IPS-18c (cell line): ENCODE results near the gene POU2AF1.
"Not testable (repeated sequence)": the region's sequence is repeated elsewhere in the genome, so short reads cannot be mapped to it uniquely, and the experiment has no call there.

ENCODE experiments used
- H3K4me3 ChIP-seq: 2 replicates; pipeline ENCODE4 v1.7.0; 2013; ENCODE audit warnings: low read depth, mild to moderate bottlenecking, low read length, moderate library complexity; ENCODE audit not compliant: insufficient read depth
- H3K9me3 ChIP-seq: one replicate; pipeline ENCODE4 v1.6.1; 2013; ENCODE audit warnings: mild to moderate bottlenecking, low read length, moderate library complexity; ENCODE audit not compliant: control insufficient read depth, insufficient read depth

The POU2AF1 gene

GRCh38 chr11:111395081-111395480, 16.0 kb upstream of the POU2AF1 start:
- no peak overlapping the region for H3K4me3 ChIP-seq
- no peaks in the 10 kb centered on the region for H3K9me3 ChIP-seq

- not testable (repeated sequence) for H3K4me3 ChIP-seq, H3K9me3 ChIP-seq
Measured at GRCh38 chr11:111394147-111394546, 15.1 kb upstream of the POU2AF1 start.

DNA sequence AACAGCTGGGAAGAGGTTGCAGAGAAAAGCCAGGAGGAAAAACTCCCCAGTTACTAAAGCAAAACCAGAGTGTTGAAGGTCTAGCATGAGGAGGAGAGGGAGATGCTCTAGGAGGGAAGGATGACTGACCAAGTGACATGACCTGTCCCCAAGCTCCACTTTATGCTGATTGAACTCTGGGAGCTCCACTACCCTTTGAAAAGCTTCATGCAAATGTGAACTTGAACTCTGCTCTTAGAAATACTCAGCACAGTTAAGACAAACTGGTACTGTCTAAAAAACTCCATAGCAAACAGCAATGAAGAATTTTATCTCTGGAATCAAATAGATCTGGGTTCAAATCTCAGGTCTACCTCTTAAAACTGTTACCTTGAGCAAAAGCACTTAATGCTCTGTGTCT, 14.5 kb upstream of the POU2AF1 start:
- no peak overlapping the region for H3K4me3 ChIP-seq
- H3K9me3 ChIP-seq = no peaks in the 10 kb centered on the region

- no peak overlapping the region for H3K4me3 ChIP-seq
- no peaks in the 10 kb centered on the region for H3K9me3 ChIP-seq
Measured at GRCh38 chr11:111393096-111393495, 14.0 kb upstream of the POU2AF1 start.

- H3K4me3 ChIP-seq = no peak overlapping the region
- H3K9me3 ChIP-seq = no peaks in the 10 kb centered on the region
Measured at GRCh38 chr11:111392552-111392951, 13.5 kb upstream of the POU2AF1 start.

GRCh38 chr11:111391328-111392124, 12.5 kb upstream of the POU2AF1 start:
- H3K9me3 ChIP-seq = no peaks in the 10 kb centered on the region
- no peak overlapping the region for H3K4me3 ChIP-seq

DNA sequence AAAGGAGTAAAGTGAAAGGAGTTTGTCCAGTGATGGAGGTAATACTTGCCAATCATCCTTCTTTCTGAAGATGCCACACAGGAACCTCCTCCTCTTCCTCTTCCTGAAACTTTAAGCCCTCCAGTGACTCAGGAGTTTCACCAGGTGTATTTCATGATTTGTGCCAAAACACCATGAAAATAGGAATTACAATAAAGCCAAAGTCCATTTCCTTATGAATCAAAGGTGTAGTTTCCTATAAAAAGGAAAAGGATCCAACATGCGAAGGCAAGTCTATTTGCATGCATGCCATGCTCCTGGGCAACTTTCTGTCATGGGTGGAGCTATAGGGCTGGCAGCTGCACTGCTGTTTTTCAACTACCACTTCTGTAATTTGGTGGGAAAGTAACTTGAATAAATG, 9.8 kb upstream of the POU2AF1 start:
- Histone ChIP-seq H3K9me3 (no peaks in the 10 kb centered on the region), H3K4me3 (no peak overlapping the region)

DNA sequence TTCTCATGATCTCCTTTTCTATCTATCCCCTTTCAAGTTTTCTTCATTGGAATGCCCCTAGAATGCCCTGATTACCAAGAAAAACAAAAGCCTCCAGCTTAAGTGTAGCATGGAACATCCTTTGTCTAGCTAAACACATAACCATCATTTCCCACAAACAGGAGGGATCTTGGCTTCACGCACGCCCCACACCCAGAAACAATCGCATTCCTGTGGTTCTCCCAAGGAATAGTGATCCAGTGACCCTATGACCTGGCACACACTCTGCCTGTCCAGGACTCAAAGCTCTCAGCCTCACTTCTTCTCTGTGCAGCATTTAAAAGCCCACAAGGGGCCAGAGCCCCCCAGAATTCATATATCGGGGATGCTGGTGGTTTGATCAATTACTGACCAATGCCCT, 9.3 kb upstream of the POU2AF1 start:
- no peak overlapping the region for H3K4me3 ChIP-seq
- H3K9me3 ChIP-seq = no peaks in the 10 kb centered on the region

DNA sequence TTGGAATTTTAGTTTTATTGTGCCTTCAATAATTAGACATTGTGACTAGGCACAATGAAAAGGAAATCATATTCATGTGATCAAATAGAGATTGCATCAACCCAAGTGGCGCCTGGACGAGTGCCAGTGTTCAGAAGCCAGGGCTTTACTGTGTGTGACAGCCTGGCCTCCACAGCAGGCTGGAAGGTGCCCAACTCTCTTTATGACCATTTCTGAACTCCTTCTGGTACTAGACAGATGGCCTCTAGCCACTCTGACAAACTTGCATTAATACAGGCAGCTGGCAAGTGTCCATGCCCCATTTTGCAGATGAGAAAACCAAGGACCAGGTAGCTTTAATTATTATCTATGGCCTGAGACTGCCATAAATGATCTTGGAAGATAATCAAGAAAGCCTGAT, 8.3 kb upstream of the POU2AF1 start:
- no peak overlapping the region for H3K4me3 ChIP-seq
- no peaks in the 10 kb centered on the region for H3K9me3 ChIP-seq

DNA sequence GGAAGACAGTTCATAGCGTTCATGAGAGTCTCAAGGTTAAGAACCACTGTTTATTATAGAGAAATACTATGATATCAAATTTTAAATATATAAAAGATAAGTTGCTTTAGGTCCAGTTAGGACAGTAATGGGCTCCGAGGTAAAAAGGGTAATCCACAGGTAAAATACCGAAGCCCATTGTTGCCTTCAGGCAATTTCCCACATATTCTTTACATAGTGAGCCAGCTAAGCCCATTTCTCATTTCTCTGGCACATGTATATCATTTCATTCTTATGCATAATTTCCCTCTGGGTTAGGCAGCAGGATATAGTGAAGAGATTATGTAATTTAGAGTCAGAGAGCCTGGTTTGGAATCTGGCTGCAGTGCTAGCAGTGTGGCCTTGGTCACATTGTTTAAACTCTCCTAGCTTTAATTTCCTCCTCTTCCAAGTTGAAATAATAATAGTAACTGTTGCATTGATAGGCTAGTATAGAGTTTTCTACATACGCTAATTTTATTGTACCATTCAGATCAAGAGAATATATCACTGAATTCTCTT, 7.6 kb upstream of the POU2AF1 start:
- Histone ChIP-seq H3K4me3 (no peak overlapping the region), H3K9me3 (no peaks in the 10 kb centered on the region)

DNA sequence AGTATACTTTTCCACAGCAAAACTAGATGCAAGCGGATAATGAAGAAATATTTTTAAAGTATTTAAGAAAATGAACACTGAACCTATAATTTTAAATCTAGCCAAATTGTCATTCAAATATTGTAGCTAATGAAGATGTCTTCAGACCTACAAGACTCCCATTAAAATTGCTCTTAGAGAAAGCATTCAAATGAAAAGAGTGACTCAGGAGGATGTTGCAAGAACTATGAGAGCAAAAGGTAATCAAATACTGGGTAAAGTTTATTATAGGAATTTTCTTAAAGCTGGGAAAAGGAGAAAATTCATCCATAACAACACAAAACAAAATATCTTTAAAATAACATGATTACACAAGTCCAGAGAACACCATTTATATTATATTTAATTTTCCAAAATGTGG, 5.4 kb upstream of the POU2AF1 start:
- no peaks in the 10 kb centered on the region for H3K9me3 ChIP-seq
- no peak overlapping the region for H3K4me3 ChIP-seq

GRCh38 chr11:111382451-111382850, 3.4 kb upstream of the POU2AF1 start:
- no peak overlapping the region for H3K4me3 ChIP-seq
- H3K9me3 ChIP-seq = no peaks in the 10 kb centered on the region

DNA sequence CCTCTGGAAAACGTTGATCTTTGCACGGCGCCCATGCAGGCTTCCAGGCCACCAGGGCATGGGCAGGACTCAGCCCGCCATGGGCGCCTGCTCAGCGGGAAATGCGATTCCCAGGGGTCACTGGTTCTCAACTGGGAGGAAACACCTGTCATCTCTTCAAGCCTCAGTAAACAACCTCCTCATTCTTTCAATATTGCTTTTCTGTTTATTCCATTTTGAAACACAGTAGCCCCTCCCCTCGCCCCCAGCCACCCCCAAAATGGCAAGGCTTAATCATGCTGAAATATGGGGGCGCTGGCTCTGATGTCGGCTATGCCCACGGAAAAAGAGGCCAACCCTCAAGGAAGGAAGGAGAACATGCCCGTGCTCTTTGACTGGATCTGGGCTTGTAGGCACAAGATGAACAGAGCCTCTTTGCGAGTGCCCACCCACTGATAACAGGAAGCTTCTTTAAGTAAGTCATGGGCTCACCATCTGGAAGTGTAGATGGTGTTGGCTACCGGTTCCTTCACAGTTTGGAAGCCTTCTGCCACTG, 594 bp upstream of the POU2AF1 start:
- H3K4me3 ChIP-seq = no peak overlapping the region

GRCh38 chr11:111378185-111378860, 752 bp downstream of the POU2AF1 start:
- no peak overlapping the region for H3K4me3 ChIP-seq
- no peaks in the 10 kb centered on the region for H3K9me3 ChIP-seq

More for the DNA sequence above, 594 bp upstream of the POU2AF1 start:
- no peaks in the 10 kb centered on the region for H3K9me3 ChIP-seq

DNA sequence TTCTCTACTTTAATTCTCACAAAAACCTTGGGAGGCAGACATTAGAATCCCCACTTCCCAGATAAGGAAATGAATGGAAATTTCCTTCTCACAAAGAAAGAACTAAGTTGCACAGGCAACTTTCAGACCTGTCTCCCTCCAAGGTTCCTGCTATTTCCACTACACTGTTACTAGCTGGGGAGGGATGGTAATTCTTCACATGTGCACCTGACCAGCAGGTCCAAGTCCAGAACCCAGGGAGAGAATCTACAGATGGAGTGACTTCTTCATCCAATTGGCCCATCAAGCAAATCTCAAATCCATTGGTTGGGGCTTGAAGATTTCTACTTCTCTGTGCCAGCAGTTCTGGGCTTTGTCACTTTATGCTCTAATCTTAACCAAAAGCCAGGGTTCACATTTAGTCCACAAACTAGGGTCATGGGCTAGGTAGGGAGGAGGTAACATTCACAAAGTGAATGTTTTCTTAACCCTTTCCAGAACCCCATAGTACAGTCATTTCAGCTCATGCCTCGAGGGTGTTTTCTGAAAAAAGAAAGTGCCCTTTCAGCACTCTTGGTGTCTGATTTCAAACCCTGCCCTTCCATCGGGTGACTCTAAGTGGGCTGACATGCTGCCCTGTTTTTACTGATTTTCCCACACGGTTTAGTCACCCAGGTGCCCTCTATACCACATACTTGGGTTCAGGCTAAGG, 2.7 kb downstream of the POU2AF1 start:
- H3K4me3 ChIP-seq = no peak overlapping the region

DNA sequence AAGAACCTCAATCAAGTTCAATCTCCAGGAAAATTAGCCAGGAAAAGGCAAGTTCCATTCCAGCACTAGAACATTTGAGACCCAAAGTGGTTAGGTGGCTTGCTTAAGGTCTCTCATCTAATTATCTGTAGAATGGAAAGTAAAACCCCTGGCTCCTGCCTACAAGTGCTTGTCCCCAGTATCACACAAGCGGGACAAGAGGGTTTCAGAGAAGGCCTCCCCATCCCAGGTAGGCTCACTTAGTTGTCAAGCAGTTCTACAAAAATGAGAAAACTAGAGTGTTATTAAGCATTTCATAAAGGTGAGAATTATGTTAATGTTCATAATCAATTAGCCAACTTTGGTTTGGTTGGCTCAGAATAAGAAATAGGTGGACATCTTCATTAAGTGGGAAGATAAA, 5.5 kb downstream of the POU2AF1 start:
- no peak overlapping the region for H3K4me3 ChIP-seq
- H3K9me3 ChIP-seq = no peaks in the 10 kb centered on the region

More for the DNA sequence above, 2.7 kb downstream of the POU2AF1 start:
- no peaks in the 10 kb centered on the region for H3K9me3 ChIP-seq

DNA sequence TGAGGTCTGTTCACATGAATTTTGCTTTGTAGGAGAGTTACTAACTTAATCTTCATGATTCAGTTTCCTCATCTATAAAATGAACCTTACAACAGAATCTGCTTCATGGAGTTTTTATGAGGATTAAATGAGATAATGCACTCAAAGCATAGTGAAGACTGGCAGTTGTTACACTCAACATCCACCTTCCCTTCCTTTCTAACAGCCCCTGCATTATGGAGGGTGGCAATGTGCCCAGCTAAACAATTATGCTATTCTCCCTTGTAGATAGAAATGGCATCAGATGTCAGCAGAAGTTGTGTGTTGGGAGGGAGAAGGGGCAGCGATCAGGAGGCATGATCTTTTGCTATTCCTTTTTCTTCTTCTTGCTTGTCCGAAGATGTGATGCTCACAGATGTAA, 6.5 kb downstream of the POU2AF1 start:
- H3K9me3 ChIP-seq = no peaks in the 10 kb centered on the region
- no peak overlapping the region for H3K4me3 ChIP-seq
